ENCODE results near the gene ACTRT2.

Gene ACTRT2

DNA sequence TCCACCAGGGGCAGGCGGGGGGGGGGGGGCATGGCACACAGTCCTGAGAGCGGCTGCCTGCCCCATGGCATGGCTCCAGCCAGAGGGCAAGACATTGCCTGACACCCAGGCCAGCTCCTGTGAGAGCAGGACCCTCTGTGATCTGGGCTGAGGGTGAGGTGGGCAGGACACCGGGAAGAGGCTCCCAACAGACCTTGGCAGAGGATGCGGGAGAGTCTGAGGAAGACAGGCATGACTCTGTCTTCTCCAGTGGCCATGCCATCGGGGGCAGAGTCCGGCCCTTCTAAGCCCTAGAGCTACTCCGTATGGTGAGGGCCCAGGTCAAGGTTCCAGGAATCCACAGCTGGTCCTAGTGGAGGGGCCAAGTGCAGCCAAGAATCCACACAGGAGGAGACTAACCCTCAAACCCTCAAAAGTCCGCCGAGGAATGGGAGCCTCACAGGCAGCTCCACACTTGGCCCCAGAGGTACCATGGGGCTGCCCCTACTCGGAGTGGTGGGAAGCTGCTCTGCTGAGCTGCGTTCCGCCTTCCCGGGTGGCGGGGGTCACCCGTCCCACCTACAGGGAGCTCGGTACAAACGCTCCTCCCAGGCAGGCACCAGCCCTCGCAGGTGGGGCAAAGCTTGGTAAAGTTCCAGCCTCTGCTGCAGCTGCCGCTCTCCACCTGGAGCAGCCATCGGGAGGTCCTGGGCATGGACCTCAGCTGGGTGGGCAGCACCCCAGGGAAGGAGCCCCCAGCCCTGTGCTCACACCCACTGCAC, 6.5 kb downstream of the ACTRT2 start:
- Histone ChIP-seq H4K20me1 (ENCODE audit: insufficient read depth, low read length) (no peaks in the 10 kb centered on the region), H3K9ac (ENCODE audit: low read depth, low read length) (no peak overlapping the region), H3K4me3 (ENCODE audit: low read depth in 1 of 2, low read length in 2 of 2) (no peak overlapping the region), H3K27ac (ENCODE audit: low read length) (no peak overlapping the region), H3K36me3 (ENCODE audit: insufficient read depth, low read length) (no peaks in the 10 kb centered on the region), H3K27me3 (ENCODE audit: insufficient read depth, low read length, poor library complexity) (no peaks in the 10 kb centered on the region), H2AFZ (ENCODE audit: low read depth, low read length) (no peak overlapping the region), H3K4me2 (ENCODE audit: insufficient read depth, low read length) (no peak overlapping the region), H3K79me2 (ENCODE audit: insufficient read depth, low read length) (no peaks in the 10 kb centered on the region), H3K9me3 (ENCODE audit: insufficient read depth, low read length, severe bottlenecking) (peaks cover 2% of the 10 kb centered on the region), H3K4me1 (ENCODE audit: insufficient read depth, low read length) (peaks cover 4% of the 10 kb centered on the region)
- no peak for ATAC-seq (ENCODE audit: insufficient read depth, low read depth)
- TF ChIP-seq EZH2 (IDR thresholded peaks at IDR 0.05; ENCODE audit: borderline replicate concordance, low read depth, low read length, severe bottlenecking): no peak
- TF ChIP-seq, protein P1, sequence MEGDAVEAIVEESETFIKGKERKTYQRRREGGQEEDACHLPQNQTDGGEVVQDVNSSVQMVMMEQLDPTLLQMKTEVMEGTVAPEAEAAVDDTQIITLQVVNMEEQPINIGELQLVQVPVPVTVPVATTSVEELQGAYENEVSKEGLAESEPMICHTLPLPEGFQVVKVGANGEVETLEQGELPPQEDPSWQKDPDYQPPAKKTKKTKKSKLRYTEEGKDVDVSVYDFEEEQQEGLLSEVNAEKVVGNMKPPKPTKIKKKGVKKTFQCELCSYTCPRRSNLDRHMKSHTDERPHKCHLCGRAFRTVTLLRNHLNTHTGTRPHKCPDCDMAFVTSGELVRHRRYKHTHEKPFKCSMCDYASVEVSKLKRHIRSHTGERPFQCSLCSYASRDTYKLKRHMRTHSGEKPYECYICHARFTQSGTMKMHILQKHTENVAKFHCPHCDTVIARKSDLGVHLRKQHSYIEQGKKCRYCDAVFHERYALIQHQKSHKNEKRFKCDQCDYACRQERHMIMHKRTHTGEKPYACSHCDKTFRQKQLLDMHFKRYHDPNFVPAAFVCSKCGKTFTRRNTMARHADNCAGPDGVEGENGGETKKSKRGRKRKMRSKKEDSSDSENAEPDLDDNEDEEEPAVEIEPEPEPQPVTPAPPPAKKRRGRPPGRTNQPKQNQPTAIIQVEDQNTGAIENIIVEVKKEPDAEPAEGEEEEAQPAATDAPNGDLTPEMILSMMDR (IDR thresholded peaks at IDR 0.05; ENCODE audit: borderline replicate concordance, extremely low read depth, low read length, poor library complexity, severe bottlenecking): no peak
- no peak for DNase-seq

DNA sequence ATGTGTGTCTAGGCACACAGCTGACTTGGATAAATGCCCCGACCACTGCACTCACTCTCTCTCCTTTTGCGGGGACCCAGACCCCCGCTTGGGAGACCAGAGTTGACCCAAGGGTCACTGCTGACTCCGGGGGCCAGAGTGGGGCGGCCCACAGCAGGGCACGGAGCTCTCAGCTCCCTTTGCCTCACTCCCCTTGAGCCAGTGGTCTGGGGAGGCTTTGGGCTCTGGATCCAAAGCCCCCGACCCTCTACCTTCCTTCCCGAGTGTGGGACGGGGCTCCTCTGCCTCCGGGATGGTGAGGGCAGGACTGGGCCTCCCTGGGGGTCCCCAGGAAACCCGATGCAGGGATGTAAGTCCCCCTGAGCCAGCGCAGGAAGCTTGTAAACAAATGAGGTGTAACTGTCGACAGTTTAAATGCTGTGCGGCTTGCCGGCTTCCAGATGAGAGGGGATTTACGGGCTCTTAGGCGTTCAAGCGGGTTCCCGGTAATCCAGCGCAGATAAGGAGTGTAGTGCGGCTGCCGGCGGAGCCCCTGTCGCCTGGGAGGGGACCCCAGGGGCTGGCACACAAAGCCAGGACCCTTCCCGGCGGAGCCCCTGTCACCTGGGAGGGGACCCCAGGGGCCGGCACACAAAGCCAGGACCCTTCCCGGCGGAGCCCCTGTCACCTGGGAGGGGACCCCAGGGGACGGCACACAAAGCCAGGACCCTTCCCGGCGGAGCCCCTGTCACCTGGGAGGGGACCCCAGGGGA, 7.4 kb downstream of the ACTRT2 start:
- TF ChIP-seq EZH2 (IDR thresholded peaks at IDR 0.05; ENCODE audit: borderline replicate concordance, low read depth, low read length, severe bottlenecking): no peak
- TF ChIP-seq, protein P1 (IDR thresholded peaks at IDR 0.05; ENCODE audit: borderline replicate concordance, extremely low read depth, low read length, poor library complexity, severe bottlenecking): no peak
- Histone ChIP-seq H3K36me3 (ENCODE audit: insufficient read depth, low read length) (no peaks in the 10 kb centered on the region), H4K20me1 (ENCODE audit: insufficient read depth, low read length) (no peaks in the 10 kb centered on the region), H2AFZ (ENCODE audit: low read depth, low read length) (no peak overlapping the region), H3K9ac (ENCODE audit: low read depth, low read length) (no peak overlapping the region), H3K4me1 (ENCODE audit: insufficient read depth, low read length) (peaks cover 13% of the 10 kb centered on the region), H3K27me3 (ENCODE audit: insufficient read depth, low read length, poor library complexity) (no peaks in the 10 kb centered on the region), H3K27ac (ENCODE audit: low read length) (no peak overlapping the region), H3K4me3 (ENCODE audit: low read depth in 1 of 2, low read length in 2 of 2) (no peak overlapping the region), H3K79me2 (ENCODE audit: insufficient read depth, low read length) (no peaks in the 10 kb centered on the region), H3K9me3 (ENCODE audit: insufficient read depth, low read length, severe bottlenecking) (peaks cover 2% of the 10 kb centered on the region), H3K4me2 (ENCODE audit: insufficient read depth, low read length) (no peak overlapping the region)
- no peak for DNase-seq
- ATAC-seq (ENCODE audit: insufficient read depth, low read depth): no peak

DNA sequence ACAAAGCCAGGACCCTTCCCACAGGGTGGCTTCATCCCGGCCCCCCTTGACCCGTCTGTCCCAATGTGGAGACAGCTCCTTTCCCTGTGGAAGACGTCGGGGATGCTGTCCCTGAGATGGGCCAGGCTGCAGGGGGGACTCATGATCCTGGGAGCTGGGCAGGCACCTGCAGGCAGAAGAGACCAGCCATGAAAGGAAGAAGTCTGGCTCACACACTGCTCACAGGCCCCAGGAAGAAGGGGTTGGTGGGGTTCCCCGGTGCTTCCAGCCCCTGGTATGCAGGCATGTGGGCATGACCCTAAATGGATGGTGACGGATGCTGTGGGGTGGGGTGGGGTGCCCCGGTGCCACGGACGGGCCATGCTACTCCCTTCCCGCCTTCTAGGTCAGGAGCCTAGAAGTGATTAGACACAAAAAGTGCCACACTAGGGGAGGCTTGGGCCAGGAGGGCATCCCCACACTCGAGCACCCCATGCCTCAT, 8.3 kb downstream of the ACTRT2 start:
- Histone ChIP-seq H3K36me3 (ENCODE audit: insufficient read depth, low read length) (no peaks in the 10 kb centered on the region), H3K9ac (ENCODE audit: low read depth, low read length) (no peak overlapping the region), H3K27me3 (ENCODE audit: insufficient read depth, low read length, poor library complexity) (no peaks in the 10 kb centered on the region), H3K4me2 (ENCODE audit: insufficient read depth, low read length) (no peak overlapping the region), H3K27ac (ENCODE audit: low read length) (no peak overlapping the region), H2AFZ (ENCODE audit: low read depth, low read length) (no peak overlapping the region), H3K79me2 (ENCODE audit: insufficient read depth, low read length) (no peaks in the 10 kb centered on the region), H3K9me3 (ENCODE audit: insufficient read depth, low read length, severe bottlenecking) (peaks cover 2% of the 10 kb centered on the region), H3K4me1 (ENCODE audit: insufficient read depth, low read length) (peaks cover 21% of the 10 kb centered on the region), H4K20me1 (ENCODE audit: insufficient read depth, low read length) (0 out of 2 replicates have a peak, but pooled peaks cover 3% of the 10 kb centered on the region), H3K4me3 (ENCODE audit: low read depth in 1 of 2, low read length in 2 of 2) (no peak overlapping the region)
- no peak for ATAC-seq (ENCODE audit: insufficient read depth, low read depth)
- TF ChIP-seq EZH2 (IDR thresholded peaks at IDR 0.05; ENCODE audit: borderline replicate concordance, low read depth, low read length, severe bottlenecking): no peak
- TF ChIP-seq, protein P1 (IDR thresholded peaks at IDR 0.05; ENCODE audit: borderline replicate concordance, extremely low read depth, low read length, poor library complexity, severe bottlenecking): no peak
- DNase-seq: no peak
